SU-DHL-6 (cell line): ENCODE data around the gene SMPD3.
"Not testable (repeated sequence)": the region's sequence is repeated elsewhere in the genome, so short reads cannot be mapped to it uniquely, and the experiment has no call there.

ENCODE experiments used
- H2AFZ ChIP-seq: fragments of 200-600 bp; sonication (generic); 2 replicates; pipeline ENCODE4 v1.6.1; 2014; ENCODE audit warnings: low read depth, mild to moderate bottlenecking, moderate library complexity, mixed read lengths, antibody characterized with exemption, low read length; ENCODE audit not compliant: severe bottlenecking
- H3F3A ChIP-seq: fragments of 200-600 bp; shearing (Covaris generic); 2 replicates; pipeline ENCODE4 v1.6.0; 2016; ENCODE audit warnings: antibody characterized with exemption, mild to moderate bottlenecking; ENCODE audit not compliant: insufficient read depth
- H3K27ac ChIP-seq: fragments of 200-600 bp; sonication (generic); 2 replicates; pipeline ENCODE4 v1.5.1; 2016; ENCODE audit warnings: low read depth, mild to moderate bottlenecking, low read length, moderate library complexity, mixed read lengths
- H3K27me3 ChIP-seq: fragments of 200-600 bp; sonication (generic), shearing (Covaris generic); 2 replicates; pipeline ENCODE4 v1.6.0; 2014; ENCODE audit warnings: mild to moderate bottlenecking, low read length
- H3K36me3 ChIP-seq: fragments of 200-600 bp; sonication (generic); 2 replicates; pipeline ENCODE4 v1.6.1; 2014; ENCODE audit warnings: mild to moderate bottlenecking, low read length, mixed read lengths
- H3K4me2 ChIP-seq: fragments of 300-600, 200-600 bp; shearing (Covaris generic), sonication (generic); 2 replicates; pipeline ENCODE4 v1.6.0; 2014; ENCODE audit warnings: low read length, low read depth, mild to moderate bottlenecking; ENCODE audit not compliant: poor library complexity, severe bottlenecking
- H3K4me3 ChIP-seq: fragments of 200-600 bp; sonication (generic); 2 replicates; pipeline ENCODE4 v1.5.1; 2014; ENCODE audit warnings: antibody characterized with exemption, low read length, mild to moderate bottlenecking, mixed read lengths; ENCODE audit not compliant: insufficient read depth, poor library complexity, severe bottlenecking
- H3K79me2 ChIP-seq: fragments of 200-600 bp; sonication (generic); 2 replicates; pipeline ENCODE4 v1.6.1; 2014; ENCODE audit warnings: mild to moderate bottlenecking, low read length, moderate library complexity; ENCODE audit not compliant: insufficient read depth
- H3K9ac ChIP-seq: fragments of 200-600 bp; sonication (generic); 2 replicates; pipeline ENCODE4 v1.7.0; 2014; ENCODE audit warnings: mild to moderate bottlenecking, low read length
- H3K9me2 ChIP-seq: fragments of 200-600 bp; sonication (generic); replicated peaks from 2 replicates; pipeline ENCODE4 v1.6.1; 2014; ENCODE audit warnings: low read length; ENCODE audit not compliant: insufficient read depth
- H3K9me3 ChIP-seq: fragments of 200-600 bp; sonication (generic); 2 replicates; pipeline ENCODE4 v1.6.1; 2014; ENCODE audit warnings: low read length, mixed read lengths; ENCODE audit not compliant: insufficient read depth
- H4K20me1 ChIP-seq: fragments of 200-600 bp; sonication (generic); 2 replicates; pipeline ENCODE4 v1.6.1; 2014; ENCODE audit warnings: low read depth, mild to moderate bottlenecking, antibody characterized with exemption, low read length, moderate library complexity, mixed read lengths
- EZH2phosphoT487 ChIP-seq: fragments of 200-600 bp; sonication (generic), shearing (Covaris generic); conservative IDR thresholded peaks from 2 replicates; pipeline ENCODE4 v1.6.1; 2018; ENCODE audit warnings: mild to moderate bottlenecking, antibody characterized with exemption, low read length, moderate library complexity, mixed read lengths
- TF ChIP-seq, protein P1 (sequence below): fragments of 200-600 bp; sonication (generic); IDR thresholded peaks from one replicate; pipeline ENCODE4 v1.5.1; 2017; ENCODE audit warnings: antibody characterized with exemption, mild to moderate bottlenecking, low read length, moderate library complexity; ENCODE audit not compliant: insufficient read depth, poor library complexity, severe bottlenecking

Gene SMPD3

DNA sequence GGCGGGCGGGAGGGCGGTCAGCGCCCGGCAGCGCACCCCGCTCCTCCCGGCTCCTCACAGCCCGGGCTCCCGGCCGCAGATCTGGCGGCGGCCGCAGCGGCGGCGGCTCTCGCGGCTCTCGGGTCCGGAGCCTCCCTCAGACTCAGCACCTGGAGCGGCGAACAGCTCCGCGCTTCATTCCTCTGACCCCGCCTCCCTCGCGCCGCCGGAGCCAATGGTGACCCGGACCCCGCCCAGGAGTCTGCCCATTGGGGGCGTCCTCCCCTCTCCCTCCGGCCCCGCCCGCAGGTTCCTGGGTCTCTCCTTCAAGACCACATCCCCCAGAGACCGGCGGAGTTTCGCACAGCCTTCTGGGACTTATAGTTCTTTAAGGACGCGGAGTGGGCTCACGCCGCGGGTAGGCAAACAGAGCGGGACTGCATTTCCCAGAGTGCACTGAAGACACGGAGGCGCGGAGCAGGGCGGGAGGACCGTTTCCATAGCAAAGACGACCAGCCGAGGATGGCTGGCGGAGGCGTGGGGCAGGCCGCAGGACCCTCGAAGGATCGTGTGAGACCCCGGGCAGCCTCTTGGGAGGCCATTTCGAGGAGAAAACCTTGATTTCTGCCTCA lies at the start of gene SMPD3:
Gene SMPD3, minus strand, starts transcription at position 149 of the 611 bp plus-strand sequence. CDS start 76,327 bp downstream, outside the sequence.
- no peaks in the 10 kb centered on the region for H4K20me1 ChIP-seq
- H3K36me3 ChIP-seq = no peaks in the 10 kb centered on the region
- H3K4me3 ChIP-seq = peak within 1 kb of the TSS; percentile 30
- H3K27ac ChIP-seq = no peak within 1 kb of the TSS
- H3K4me2 ChIP-seq = peak within 1 kb of the TSS; percentile 55
- TF ChIP-seq, protein P1, sequence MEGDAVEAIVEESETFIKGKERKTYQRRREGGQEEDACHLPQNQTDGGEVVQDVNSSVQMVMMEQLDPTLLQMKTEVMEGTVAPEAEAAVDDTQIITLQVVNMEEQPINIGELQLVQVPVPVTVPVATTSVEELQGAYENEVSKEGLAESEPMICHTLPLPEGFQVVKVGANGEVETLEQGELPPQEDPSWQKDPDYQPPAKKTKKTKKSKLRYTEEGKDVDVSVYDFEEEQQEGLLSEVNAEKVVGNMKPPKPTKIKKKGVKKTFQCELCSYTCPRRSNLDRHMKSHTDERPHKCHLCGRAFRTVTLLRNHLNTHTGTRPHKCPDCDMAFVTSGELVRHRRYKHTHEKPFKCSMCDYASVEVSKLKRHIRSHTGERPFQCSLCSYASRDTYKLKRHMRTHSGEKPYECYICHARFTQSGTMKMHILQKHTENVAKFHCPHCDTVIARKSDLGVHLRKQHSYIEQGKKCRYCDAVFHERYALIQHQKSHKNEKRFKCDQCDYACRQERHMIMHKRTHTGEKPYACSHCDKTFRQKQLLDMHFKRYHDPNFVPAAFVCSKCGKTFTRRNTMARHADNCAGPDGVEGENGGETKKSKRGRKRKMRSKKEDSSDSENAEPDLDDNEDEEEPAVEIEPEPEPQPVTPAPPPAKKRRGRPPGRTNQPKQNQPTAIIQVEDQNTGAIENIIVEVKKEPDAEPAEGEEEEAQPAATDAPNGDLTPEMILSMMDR = no peak
- TF ChIP-seq EZH2phosphoT487 = no peak
- no peaks in the 10 kb centered on the region for H3K79me2 ChIP-seq
- H3K9me3 ChIP-seq = no peaks in the 10 kb centered on the region
- H3K27me3 ChIP-seq = no peaks in the 10 kb centered on the region
- H2AFZ ChIP-seq = peak within 1 kb of the TSS; percentile 11
- H3K9ac ChIP-seq = no peak within 1 kb of the TSS
- H3F3A ChIP-seq = no peaks in the 10 kb centered on the region
- no peaks in the 10 kb centered on the region for H3K9me2 ChIP-seq

DNA sequence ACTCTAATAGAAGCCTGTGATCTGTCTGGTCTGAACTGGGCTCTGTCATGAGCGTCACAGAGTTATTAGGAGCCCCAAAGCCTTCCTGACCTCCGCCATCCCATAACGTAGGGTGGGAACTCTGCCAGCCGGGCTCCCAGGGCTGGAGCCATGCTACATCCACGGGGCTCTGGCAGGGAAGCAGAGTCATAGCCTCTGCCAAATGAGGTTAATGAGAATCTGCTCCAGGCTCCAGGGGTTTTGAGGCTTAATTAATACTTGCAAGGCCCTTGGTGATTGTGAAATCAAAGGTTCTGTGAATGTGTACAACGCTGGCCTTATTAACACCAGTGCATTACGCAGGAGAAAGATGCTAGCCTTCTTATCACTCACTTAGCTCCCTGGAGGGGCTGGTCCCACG lies 48.4 kb upstream of the SMPD3 start:
- H3K4me3 ChIP-seq = no peak overlapping the region

DNA sequence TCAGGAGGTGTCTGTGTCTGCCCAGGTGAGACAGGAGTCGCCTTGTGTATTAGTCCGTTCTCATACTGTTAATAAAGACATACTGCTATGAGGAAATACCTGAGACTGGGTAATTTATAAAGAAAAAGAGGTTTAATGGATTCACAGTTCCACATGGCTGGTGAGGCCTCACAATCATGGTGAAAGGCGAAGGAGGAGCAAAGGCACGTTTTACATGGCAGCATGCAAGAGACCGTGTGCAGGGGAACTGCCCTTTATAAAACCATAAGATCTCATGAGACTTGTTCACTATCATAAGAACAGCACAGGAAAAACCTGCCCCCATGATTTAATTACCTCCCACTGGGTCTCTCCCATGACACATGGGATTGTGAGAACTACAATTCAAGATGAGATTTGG lies 46.0 kb upstream of the SMPD3 start:
- not testable (repeated sequence) for H3K4me2 ChIP-seq, H3K36me3 ChIP-seq, H3K9me3 ChIP-seq, H3K27ac ChIP-seq, H3F3A ChIP-seq, H3K9me2 ChIP-seq, H2AFZ ChIP-seq, H3K9ac ChIP-seq, H3K27me3 ChIP-seq, H4K20me1 ChIP-seq, H3K4me3 ChIP-seq, H3K79me2 ChIP-seq

More for the DNA sequence above, 48.4 kb upstream of the SMPD3 start:
- Histone ChIP-seq H4K20me1 (no peaks in the 10 kb centered on the region), H3K27ac (no peak overlapping the region), H3K79me2 (no peaks in the 10 kb centered on the region), H3K9ac (no peak overlapping the region), H3K27me3 (no peaks in the 10 kb centered on the region), H3K9me2 (no peaks in the 10 kb centered on the region), H3F3A (no peaks in the 10 kb centered on the region), H2AFZ (no peak overlapping the region), H3K36me3 (no peaks in the 10 kb centered on the region), H3K9me3 (peaks cover 8% of the 10 kb centered on the region; the same call in 1 of the 2 replicates), H3K4me2 (no peak overlapping the region)
- TF ChIP-seq EZH2phosphoT487 = no peak
- TF ChIP-seq, protein P1 = no peak

DNA sequence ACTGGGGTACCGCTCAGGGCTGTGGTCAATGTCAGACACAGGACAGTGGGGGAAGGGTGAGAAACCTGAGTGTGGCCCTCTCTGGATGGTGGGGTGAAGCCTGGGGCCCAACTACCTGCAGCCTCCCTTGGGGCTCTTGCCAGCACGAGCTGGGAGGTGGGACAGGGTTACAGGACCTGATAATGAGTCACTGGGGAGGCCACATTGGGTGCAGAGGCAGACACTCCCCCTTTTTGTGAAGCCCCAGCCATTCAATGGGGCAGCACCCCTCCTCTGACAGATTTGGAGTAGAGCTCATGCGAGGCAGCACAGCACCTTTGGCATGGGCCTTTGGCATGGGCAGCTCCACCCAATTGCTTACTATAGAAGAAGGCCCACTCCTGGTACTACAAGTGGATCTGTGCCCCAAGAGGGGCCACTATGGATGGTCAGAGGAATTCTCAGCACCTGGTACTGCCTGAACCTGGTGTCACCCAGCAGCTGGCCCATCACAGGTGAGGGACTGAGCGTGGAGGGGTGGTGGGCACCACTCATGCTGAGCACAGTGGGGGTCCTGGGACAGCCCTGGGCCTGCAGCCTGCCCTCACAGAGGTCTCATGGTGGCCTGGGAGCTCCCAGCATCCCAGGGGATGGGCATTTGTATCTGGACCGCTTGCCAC lies 45.2 kb upstream of the SMPD3 start:
- Histone ChIP-seq H4K20me1 (no peaks in the 10 kb centered on the region), H3F3A (no peaks in the 10 kb centered on the region), H3K27me3 (no peaks in the 10 kb centered on the region), H3K79me2 (no peaks in the 10 kb centered on the region), H3K9me3 (peaks cover 8% of the 10 kb centered on the region; the same call in 1 of the 2 replicates), H2AFZ (no peak overlapping the region), H3K9ac (no peak overlapping the region), H3K27ac (no peak overlapping the region), H3K4me2 (no peak overlapping the region), H3K4me3 (no peak overlapping the region), H3K9me2 (no peaks in the 10 kb centered on the region), H3K36me3 (no peaks in the 10 kb centered on the region)
- TF ChIP-seq, protein P1 = no peak
- no peak for TF ChIP-seq EZH2phosphoT487
